ENCODE measurements around the gene GANAB. TPM values are rescaled to one million over a fixed set of nuclear protein-coding genes. Genes with fewer than 3 reads are reported as not detected.
"Not testable (repeated sequence)": the region's sequence is repeated elsewhere in the genome, so short reads cannot be mapped to it uniquely, and the experiment has no call there.

The GANAB gene
- total RNA-seq, 1 donor from 2014 or later, result 238 TPM

GRCh38 chr11:62632492-62632891 is 13.9 kb downstream of the GANAB start:
- peaks cover 68% of the 10 kb centered on the region for H3K36me3 Mint-ChIP-seq (ENCODE audit: low read depth)
- no peak overlapping the region for H3K27ac Mint-ChIP-seq
- H3K27me3 Mint-ChIP-seq (ENCODE audit: insufficient read depth), result no peaks in the 10 kb centered on the region
- no peak overlapping the region for H3K4me3 Mint-ChIP-seq
- no peaks in the 10 kb centered on the region for H3K9me3 Mint-ChIP-seq
- no peak for DNase-seq (ENCODE audit: low spot score)
- intact Hi-C loops (cut with micrococcal nuclease), result no loop called here
- H3K4me1 Mint-ChIP-seq (ENCODE audit: low read depth), result peaks cover 20% of the 10 kb centered on the region

DNA sequence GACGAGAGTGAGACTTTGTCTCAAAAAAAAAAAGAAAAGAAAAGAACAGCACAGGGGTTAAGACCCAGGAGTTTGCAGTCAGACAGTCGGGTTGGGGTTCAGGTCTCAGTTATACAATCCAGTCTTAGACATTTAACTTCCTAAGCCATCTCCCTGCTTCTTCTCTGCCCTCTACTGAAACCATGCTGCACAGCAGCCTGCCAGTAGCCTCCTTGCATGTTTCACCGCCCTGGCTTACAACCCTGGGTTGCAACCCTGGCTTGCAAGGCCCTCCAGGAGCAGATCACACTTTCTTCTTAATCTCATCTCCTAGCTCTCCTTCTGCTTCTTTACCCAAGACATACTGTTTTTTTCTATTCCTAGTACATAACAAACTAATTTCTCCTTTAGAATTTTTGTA is 18.7 kb downstream of the GANAB start:
- no peaks in the 10 kb centered on the region for H3K9me3 Mint-ChIP-seq
- no peaks in the 10 kb centered on the region for H3K27me3 Mint-ChIP-seq (ENCODE audit: insufficient read depth)
- peaks cover 62% of the 10 kb centered on the region for H3K36me3 Mint-ChIP-seq (ENCODE audit: low read depth)
- H3K4me1 Mint-ChIP-seq (ENCODE audit: low read depth), result no peaks in the 10 kb centered on the region
- H3K4me3 Mint-ChIP-seq, result no peak overlapping the region
- DNase-seq (ENCODE audit: low spot score), result no peak
- intact Hi-C loops (cut with micrococcal nuclease), result no loop called here
- H3K27ac Mint-ChIP-seq, result no peak overlapping the region

DNA sequence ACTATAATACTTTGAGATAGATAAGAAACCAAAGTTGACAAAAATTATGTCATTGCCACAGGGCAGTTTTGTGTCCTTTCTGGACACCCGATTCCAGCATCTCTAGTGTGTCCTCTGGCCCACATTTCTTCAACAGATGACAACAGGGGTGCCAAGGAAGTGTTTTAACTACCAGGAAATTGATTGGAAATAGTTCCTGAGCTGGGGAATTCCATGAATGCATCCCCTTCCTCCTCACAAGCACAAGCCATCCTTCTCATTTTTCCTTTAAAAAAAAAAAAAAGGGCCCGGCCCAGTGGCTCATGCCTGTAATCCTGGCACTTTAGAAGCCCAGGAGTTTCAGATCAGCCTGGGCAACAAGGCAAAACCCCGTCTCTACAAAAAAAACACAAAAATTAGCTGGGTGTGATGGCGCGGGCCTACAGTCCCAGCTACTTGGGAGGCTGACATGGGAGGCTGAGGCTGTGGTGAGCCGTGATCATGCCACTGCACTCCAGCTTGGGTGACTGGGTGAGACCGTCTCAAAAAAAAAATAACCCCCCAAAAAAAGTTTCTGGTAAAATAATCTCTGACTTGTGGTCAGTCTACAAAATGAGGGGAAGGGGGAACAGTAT is 23.8 kb downstream of the GANAB start:
- DNase-seq (ENCODE audit: low spot score), result no peak
- intact Hi-C loops (cut with micrococcal nuclease), result loop anchor here (1.0 to 5.0 kb wide), 8 partner anchors 10 to 220 kb away; partner anchors contain the start of genes C11orf98, CSKMT, EML3 and GANAB
- Mint-ChIP-seq H3K4me1 (ENCODE audit: low read depth) (peaks cover 25% of the 10 kb centered on the region), H3K9me3 (no peaks in the 10 kb centered on the region), H3K36me3 (ENCODE audit: low read depth) (peaks cover 38% of the 10 kb centered on the region), H3K4me3 (peak overlapping the region; percentile 82), H3K27ac (peak overlapping the region; percentile 96), H3K27me3 (ENCODE audit: insufficient read depth) (no peaks in the 10 kb centered on the region)

DNA sequence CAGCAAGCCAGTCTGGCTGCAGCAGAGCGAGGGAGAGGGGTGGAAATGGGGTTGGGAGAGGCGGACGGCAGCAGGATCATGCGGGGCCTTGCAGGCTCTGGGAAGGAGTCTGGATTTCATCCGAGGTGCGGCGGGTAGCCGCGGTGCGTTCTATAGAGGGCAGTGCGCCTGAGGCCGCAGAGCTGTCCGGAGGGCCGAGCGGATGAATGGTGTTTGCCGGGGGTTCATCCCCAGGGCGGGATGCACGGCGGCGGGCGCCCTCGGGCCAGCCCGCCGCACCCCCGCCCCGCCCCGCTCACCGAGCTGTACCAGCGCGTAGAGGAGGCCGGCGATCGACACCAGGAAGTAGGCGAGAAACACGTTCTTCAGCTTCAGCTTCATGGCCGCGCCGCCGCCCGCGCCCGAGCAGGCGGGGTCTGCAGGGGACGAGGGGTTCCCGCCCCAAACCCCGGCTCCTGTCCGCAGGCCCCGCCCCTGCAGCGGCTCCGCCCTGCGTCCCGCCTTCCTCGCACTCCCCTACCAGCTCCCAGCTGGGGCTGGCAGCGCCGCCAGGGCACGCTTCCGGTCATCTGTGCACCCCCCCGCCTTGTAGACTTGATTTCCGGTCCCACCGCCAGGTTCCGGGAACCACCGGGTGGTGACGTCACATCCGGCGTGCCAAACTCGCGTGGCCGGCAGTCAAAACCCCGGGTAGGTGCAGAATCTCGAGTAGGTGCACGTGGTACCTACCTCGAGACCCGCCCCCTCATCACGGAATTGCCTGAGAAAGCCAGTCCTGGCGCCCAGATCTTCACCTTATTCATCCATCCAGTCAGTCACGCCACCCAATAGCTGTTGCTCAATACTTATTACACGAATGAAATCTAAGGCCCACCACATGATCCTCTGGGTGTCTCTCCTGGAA is 24.6 kb downstream of the GANAB start, which contains the start of gene B3GAT3:
TSS of gene B3GAT3 (minus strand) at position 420 of the 904 bp plus-strand sequence. CDS start at position 381, 39 bp downstream.
- H3K27ac Mint-ChIP-seq, result peak within 1 kb of the TSS; percentile 96
- H3K36me3 Mint-ChIP-seq (ENCODE audit: low read depth), result peaks cover 35% of the 10 kb centered on the region
- intact Hi-C loops (cut with micrococcal nuclease), result loop anchor here (1.0 to 5.0 kb wide), 8 partner anchors 10 to 220 kb away; partner anchors contain the start of genes C11orf98, CSKMT, EML3 and GANAB
- H3K4me1 Mint-ChIP-seq (ENCODE audit: low read depth), result peaks cover 25% of the 10 kb centered on the region
- peak; percentile 96 for DNase-seq (ENCODE audit: low spot score)
- no peaks in the 10 kb centered on the region for H3K27me3 Mint-ChIP-seq (ENCODE audit: insufficient read depth)
- H3K4me3 Mint-ChIP-seq, result peak within 1 kb of the TSS; percentile 95
- no peaks in the 10 kb centered on the region for H3K9me3 Mint-ChIP-seq

DNA sequence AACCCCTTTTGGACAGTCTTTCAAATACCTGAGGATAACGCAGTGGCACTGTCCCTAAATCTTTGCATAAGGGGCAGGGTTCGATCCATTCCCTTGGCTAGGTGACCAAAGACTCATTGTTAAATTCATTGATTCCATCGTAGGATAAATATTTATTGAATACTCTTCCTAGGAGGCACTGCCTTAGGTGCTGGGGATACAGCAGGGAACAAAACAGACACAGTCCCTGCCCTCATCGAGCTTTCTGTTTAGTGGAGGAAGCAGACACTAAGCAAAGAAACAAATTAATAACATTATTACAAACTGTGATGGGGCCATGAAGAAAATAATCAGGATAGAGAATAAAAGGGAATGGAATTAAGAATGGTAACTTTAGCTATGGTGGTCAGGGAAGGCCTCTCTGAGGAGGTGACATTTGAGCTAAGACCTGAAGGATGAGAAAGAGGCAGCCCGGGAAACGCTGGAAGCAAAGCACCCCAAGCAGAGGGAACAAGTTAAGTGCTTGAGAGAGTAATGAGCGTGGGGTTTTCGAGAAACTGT is 25.3 kb downstream of the GANAB start:
- intact Hi-C loops (cut with micrococcal nuclease), result loop anchor here (5.0 kb wide), 1 partner anchor 221 kb away; no protein-coding TSS in a partner anchor
- Mint-ChIP-seq H3K4me3 (peak overlapping the region; percentile 95), H3K27me3 (ENCODE audit: insufficient read depth) (no peaks in the 10 kb centered on the region), H3K36me3 (ENCODE audit: low read depth) (peaks cover 35% of the 10 kb centered on the region), H3K27ac (peak overlapping the region; percentile 92), H3K4me1 (ENCODE audit: low read depth) (peaks cover 25% of the 10 kb centered on the region), H3K9me3 (no peaks in the 10 kb centered on the region)
- no peak for DNase-seq (ENCODE audit: low spot score)

DNA sequence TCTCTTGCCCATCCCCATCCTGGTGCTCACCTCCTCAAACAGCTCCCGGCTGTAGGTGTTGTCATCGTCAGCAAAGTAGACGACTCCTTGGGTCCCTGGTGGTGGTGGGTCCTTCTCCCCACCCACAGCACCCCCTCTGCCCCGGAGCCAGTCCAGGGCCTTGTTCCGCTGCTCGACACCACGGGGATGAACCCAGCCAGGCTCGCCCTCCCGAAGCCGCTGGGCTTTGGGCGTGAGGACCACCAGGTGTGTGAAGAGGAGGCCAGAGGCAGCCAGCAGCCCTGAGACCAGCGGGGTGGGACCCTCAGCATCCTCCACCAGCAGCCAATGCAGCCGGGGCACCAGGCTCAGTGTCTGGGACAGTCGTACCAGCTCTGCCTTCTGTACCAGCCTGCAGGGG is 29.5 kb downstream of the GANAB start:
- H3K27me3 Mint-ChIP-seq (ENCODE audit: insufficient read depth); DNase-seq (ENCODE audit: low spot score); intact Hi-C loops (cut with micrococcal nuclease); H3K4me3 Mint-ChIP-seq; H3K9me3 Mint-ChIP-seq; H3K27ac Mint-ChIP-seq: not testable (repeated sequence)
- Mint-ChIP-seq H3K36me3 (ENCODE audit: low read depth) (peaks cover 24% of the 10 kb centered on the region), H3K4me1 (ENCODE audit: low read depth) (peaks cover 35% of the 10 kb centered on the region)

GRCh38 chr11:62615521-62615920 is 30.9 kb downstream of the GANAB start:
- Mint-ChIP-seq H3K4me3 (no peak overlapping the region), H3K27ac (no peak overlapping the region), H3K27me3 (ENCODE audit: insufficient read depth) (no peaks in the 10 kb centered on the region), H3K4me1 (ENCODE audit: low read depth) (peaks cover 27% of the 10 kb centered on the region), H3K9me3 (no peaks in the 10 kb centered on the region), H3K36me3 (ENCODE audit: low read depth) (peaks cover 16% of the 10 kb centered on the region)
- DNase-seq (ENCODE audit: low spot score), result no peak
- intact Hi-C loops (cut with micrococcal nuclease), result no loop called here

- no peaks in the 10 kb centered on the region for H3K9me3 Mint-ChIP-seq
- H3K27ac Mint-ChIP-seq, result peak overlapping the region; percentile 86
- peaks cover 34% of the 10 kb centered on the region for H3K4me1 Mint-ChIP-seq (ENCODE audit: low read depth)
- peak overlapping the region; percentile 72 for H3K4me3 Mint-ChIP-seq
- peaks cover 18% of the 10 kb centered on the region for H3K36me3 Mint-ChIP-seq (ENCODE audit: low read depth)
- intact Hi-C loops (cut with micrococcal nuclease), result loop anchor here (5.0 kb wide), 1 partner anchor 138 kb away; the partner anchor contains the start of gene ZBTB3
- no peak for DNase-seq (ENCODE audit: low spot score)
- no peaks in the 10 kb centered on the region for H3K27me3 Mint-ChIP-seq (ENCODE audit: insufficient read depth)
These were observed 32.1 kb downstream of the GANAB start for GRCh38 chr11:62614275-62614674.

DNA sequence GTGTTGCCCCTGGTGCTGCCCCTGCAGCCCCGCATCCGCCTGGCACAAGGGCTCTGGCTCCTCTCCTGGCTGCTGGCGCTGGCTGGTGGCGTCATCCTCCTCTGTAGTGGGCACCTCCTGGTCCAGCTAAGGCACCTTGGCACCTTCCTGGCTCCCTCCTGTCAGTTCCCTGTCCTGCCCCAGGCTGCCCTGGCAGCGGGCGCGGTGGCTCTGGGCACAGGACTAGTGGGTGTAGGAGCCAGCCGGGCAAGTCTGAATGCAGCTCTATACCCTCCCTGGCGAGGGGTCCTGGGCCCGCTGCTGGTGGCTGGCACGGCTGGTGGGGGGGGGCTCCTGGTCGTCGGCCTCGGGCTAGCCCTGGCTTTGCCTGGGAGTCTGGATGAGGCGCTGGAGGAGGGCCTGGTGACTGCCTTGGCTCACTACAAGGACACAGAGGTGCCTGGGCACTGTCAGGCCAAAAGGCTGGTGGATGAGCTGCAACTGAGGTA is 33.1 kb downstream of the GANAB start:
- Mint-ChIP-seq H3K27me3 (ENCODE audit: insufficient read depth) (no peaks in the 10 kb centered on the region), H3K4me1 (ENCODE audit: low read depth) (peaks cover 32% of the 10 kb centered on the region), H3K36me3 (ENCODE audit: low read depth) (peaks cover 14% of the 10 kb centered on the region), H3K9me3 (no peaks in the 10 kb centered on the region), H3K27ac (peak overlapping the region; percentile 83), H3K4me3 (peak overlapping the region; percentile 63)
- intact Hi-C loops (cut with micrococcal nuclease), result loop anchor here (2.0 to 5.0 kb wide), 2 partner anchors 51 to 139 kb away; partner anchors contain the start of genes C11orf98, CSKMT and ZBTB3
- no peak for DNase-seq (ENCODE audit: low spot score)

GRCh38 chr11:62612366-62613290 is 33.8 kb downstream of the GANAB start, which contains the start of the genes EML3 and ROM1:
Gene EML3 (minus strand): TSS chr11:62612775. CDS start chr11:62612457, 318 bp downstream.
Gene ROM1 (plus strand): TSS chr11:62613257. CDS start chr11:62613282, 25 bp downstream.
- Mint-ChIP-seq H3K4me1 (ENCODE audit: low read depth) (peaks cover 32% of the 10 kb centered on the region), H3K27ac (peak within 1 kb of the TSS; percentile 97), H3K27me3 (ENCODE audit: insufficient read depth) (no peaks in the 10 kb centered on the region), H3K9me3 (no peaks in the 10 kb centered on the region), H3K36me3 (ENCODE audit: low read depth) (peaks cover 21% of the 10 kb centered on the region), H3K4me3 (peak within 1 kb of the TSS; percentile 96)
- intact Hi-C loops (cut with micrococcal nuclease), result loop anchor here (1.0 to 5.0 kb wide), 6 partner anchors 10 to 140 kb away; partner anchors contain the start of genes C11orf98, CSKMT, GANAB and INTS5
- DNase-seq (ENCODE audit: low spot score), result peak; percentile 85

GRCh38 chr11:62611705-62612365 is 34.6 kb downstream of the GANAB start:
- Mint-ChIP-seq H3K9me3 (no peaks in the 10 kb centered on the region), H3K4me3 (peak overlapping the region; percentile 96), H3K27me3 (ENCODE audit: insufficient read depth) (no peaks in the 10 kb centered on the region), H3K36me3 (ENCODE audit: low read depth) (peaks cover 21% of the 10 kb centered on the region), H3K27ac (peak overlapping the region; percentile 97), H3K4me1 (ENCODE audit: low read depth) (peaks cover 32% of the 10 kb centered on the region)
- DNase-seq (ENCODE audit: low spot score), result no peak
- intact Hi-C loops (cut with micrococcal nuclease), result loop anchor here (1.0 to 5.0 kb wide), 6 partner anchors 10 to 140 kb away; partner anchors contain the start of genes C11orf98, CSKMT, GANAB and INTS5

Measured in activated T-helper 1 cell treated with anti-CD3 and anti-CD28 coated beads, Interleukin-12 subunit alpha, Interleukin-12 subunit beta, Interleukin-2, Interleukin-4 antibody, amounts not matched to agents 30 ng/mL and 10 ng/mL and 1 ng/mL, durations not matched to agents 14 hours and 24 hours and 36 hours (primary cell).